ENCODE data around the gene ITGB4.

Gene ITGB4
- 0 to 0.72 (median 0.30) reads per million in 9 experiments for total RNA-seq

GRCh38 chr17:75720656-75721462, at the start of gene ITGB4:
ITGB4 (plus strand) TSS chr17:75721459; CDS start chr17:75724704, 3,245 bp downstream.
- Mint-ChIP-seq H3K36me3 (ENCODE audit: insufficient read depth) (peaks cover 9% of the 10 kb centered on the region), H3K27me3 (peaks cover 0 to 26% of the 10 kb centered on the region in 2 donors), H3K4me1 (ENCODE audit: low read depth in 2 of 2) (peaks cover 6 to 11% of the 10 kb centered on the region in 2 donors), H3K9me3 (no peaks in the 10 kb centered on the region), H3K27ac (no peak within 1 kb of the TSS), H3K4me3 (peak within 1 kb of the TSS; percentile 83 to 86)
- ATAC-seq (replicated peaks) (peak; percentile 92), DNase-seq (peak; percentile 46 to 47 (median 47))

- Mint-ChIP-seq H3K27ac (no peak overlapping the region), H3K36me3 (ENCODE audit: insufficient read depth) (peaks cover 75% of the 10 kb centered on the region), H3K4me3 (no peak overlapping the region), H3K4me1 (ENCODE audit: low read depth in 2 of 2) (peaks cover 11 to 16% of the 10 kb centered on the region in 2 donors), H3K9me3 (no peaks in the 10 kb centered on the region), H3K27me3 (no peaks in the 10 kb centered on the region)
- ATAC-seq (replicated peaks) (no peak), DNase-seq (no peak)
Observed at GRCh38 chr17:75672011-75672410, 49.2 kb upstream of the ITGB4 start.

GRCh38 chr17:75673487-75673886, 47.8 kb upstream of the ITGB4 start:
- peak overlapping the region in 1 of 2 donors; percentile 25 for H3K27ac Mint-ChIP-seq
- H3K4me3 Mint-ChIP-seq = peak overlapping the region in 1 of 2 donors; percentile 13

GRCh38 chr17:75676461-75676860, 44.8 kb upstream of the ITGB4 start:
- Mint-ChIP-seq H3K4me1 (ENCODE audit: low read depth in 2 of 2) (peaks cover 7% of the 10 kb centered on the region in 2 donors), H3K9me3 (no peaks in the 10 kb centered on the region), H3K27ac (peak overlapping the region in 1 of 2 donors; percentile 38), H3K36me3 (ENCODE audit: insufficient read depth) (peaks cover 77% of the 10 kb centered on the region), H3K27me3 (no peaks in the 10 kb centered on the region), H3K4me3 (no peak overlapping the region)
- no peak for DNase-seq
- no peak for ATAC-seq (replicated peaks)

More at GRCh38 chr17:75673487-75673886, 47.8 kb upstream of the ITGB4 start:
- no peak for ATAC-seq (replicated peaks)
- Mint-ChIP-seq H3K27me3 (no peaks in the 10 kb centered on the region), H3K36me3 (ENCODE audit: insufficient read depth) (peaks cover 84% of the 10 kb centered on the region), H3K4me1 (ENCODE audit: low read depth in 2 of 2) (peaks cover 8 to 12% of the 10 kb centered on the region in 2 donors), H3K9me3 (no peaks in the 10 kb centered on the region)
- DNase-seq = no peak

GRCh38 chr17:75679706-75680211, 41.5 kb upstream of the ITGB4 start:
- ATAC-seq (replicated peaks) (no peak), DNase-seq (no peak)
- Mint-ChIP-seq H3K27ac (no peak overlapping the region), H3K9me3 (no peaks in the 10 kb centered on the region), H3K36me3 (ENCODE audit: insufficient read depth) (peaks cover 51% of the 10 kb centered on the region), H3K4me3 (no peak overlapping the region), H3K27me3 (no peaks in the 10 kb centered on the region), H3K4me1 (ENCODE audit: low read depth in 2 of 2) (peaks cover 10 to 17% of the 10 kb centered on the region in 2 donors)

- H3K36me3 Mint-ChIP-seq (ENCODE audit: insufficient read depth) = peaks cover 53% of the 10 kb centered on the region
- H3K4me1 Mint-ChIP-seq (ENCODE audit: low read depth in 2 of 2) = peaks cover 10 to 24% of the 10 kb centered on the region in 2 donors
- no peaks in the 10 kb centered on the region for H3K9me3 Mint-ChIP-seq
- ATAC-seq (replicated peaks) = no peak
- no peaks in the 10 kb centered on the region for H3K27me3 Mint-ChIP-seq
- DNase-seq = no peak
- peak overlapping the region in 1 of 2 donors; percentile 46 for H3K27ac Mint-ChIP-seq
- no peak overlapping the region for H3K4me3 Mint-ChIP-seq
Observed at GRCh38 chr17:75680431-75680830, 40.8 kb upstream of the ITGB4 start.

- Mint-ChIP-seq H3K27ac (peak overlapping the region in 1 of 2 donors; percentile 46), H3K4me1 (ENCODE audit: low read depth in 2 of 2) (peaks cover 16 to 29% of the 10 kb centered on the region in 2 donors), H3K36me3 (ENCODE audit: insufficient read depth) (peaks cover 56% of the 10 kb centered on the region), H3K4me3 (no peak overlapping the region), H3K27me3 (no peaks in the 10 kb centered on the region), H3K9me3 (no peaks in the 10 kb centered on the region)
- ATAC-seq (replicated peaks) (no peak), DNase-seq (no peak)
Observed at GRCh38 chr17:75681289-75681688, 40.0 kb upstream of the ITGB4 start.

- H3K36me3 Mint-ChIP-seq (ENCODE audit: insufficient read depth) = peaks cover 47% of the 10 kb centered on the region
- peaks cover 19 to 38% of the 10 kb centered on the region in 2 donors for H3K4me1 Mint-ChIP-seq (ENCODE audit: low read depth in 2 of 2)
- no peak for DNase-seq
- no peaks in the 10 kb centered on the region for H3K9me3 Mint-ChIP-seq
- no peak for ATAC-seq (replicated peaks)
- H3K4me3 Mint-ChIP-seq = no peak overlapping the region
- H3K27ac Mint-ChIP-seq = no peak overlapping the region
- no peaks in the 10 kb centered on the region for H3K27me3 Mint-ChIP-seq
Observed at GRCh38 chr17:75683583-75683982, 37.7 kb upstream of the ITGB4 start.

GRCh38 chr17:75684249-75684648, 37.0 kb upstream of the ITGB4 start:
- Mint-ChIP-seq H3K27me3 (no peaks in the 10 kb centered on the region), H3K9me3 (no peaks in the 10 kb centered on the region), H3K27ac (no peak overlapping the region), H3K36me3 (ENCODE audit: insufficient read depth) (peaks cover 45% of the 10 kb centered on the region), H3K4me3 (no peak overlapping the region), H3K4me1 (ENCODE audit: low read depth in 2 of 2) (peaks cover 23 to 43% of the 10 kb centered on the region in 2 donors)
- no peak for DNase-seq
- ATAC-seq (replicated peaks) = no peak

- Mint-ChIP-seq H3K36me3 (ENCODE audit: insufficient read depth) (peaks cover 46% of the 10 kb centered on the region), H3K27me3 (no peaks in the 10 kb centered on the region), H3K4me3 (no peak overlapping the region), H3K27ac (no peak overlapping the region), H3K9me3 (no peaks in the 10 kb centered on the region), H3K4me1 (ENCODE audit: low read depth in 2 of 2) (peaks cover 25 to 47% of the 10 kb centered on the region in 2 donors)
- no peak for DNase-seq
- no peak for ATAC-seq (replicated peaks)
Observed at GRCh38 chr17:75684924-75685323, 36.3 kb upstream of the ITGB4 start.

GRCh38 chr17:75685499-75685898, 35.8 kb upstream of the ITGB4 start:
- H3K36me3 Mint-ChIP-seq (ENCODE audit: insufficient read depth) = peaks cover 40% of the 10 kb centered on the region
- no peaks in the 10 kb centered on the region for H3K9me3 Mint-ChIP-seq
- peaks cover 24 to 43% of the 10 kb centered on the region in 2 donors for H3K4me1 Mint-ChIP-seq (ENCODE audit: low read depth in 2 of 2)
- no peaks in the 10 kb centered on the region for H3K27me3 Mint-ChIP-seq
- no peak overlapping the region for H3K27ac Mint-ChIP-seq
- DNase-seq (no peak), ATAC-seq (replicated peaks) (no peak)
- no peak overlapping the region for H3K4me3 Mint-ChIP-seq

GRCh38 chr17:75688209-75688825, 32.9 kb upstream of the ITGB4 start:
- Mint-ChIP-seq H3K27ac (peak overlapping the region in 1 of 2 donors; percentile 7), H3K4me1 (ENCODE audit: low read depth in 2 of 2) (peaks cover 31 to 58% of the 10 kb centered on the region in 2 donors), H3K9me3 (no peaks in the 10 kb centered on the region), H3K36me3 (ENCODE audit: insufficient read depth) (peaks cover 61% of the 10 kb centered on the region), H3K4me3 (peak overlapping the region in 1 of 2 donors; percentile 2), H3K27me3 (no peaks in the 10 kb centered on the region)
- peak; percentile 39 for ATAC-seq (replicated peaks)
- no peak for DNase-seq

- Mint-ChIP-seq H3K27me3 (no peaks in the 10 kb centered on the region), H3K4me3 (peak overlapping the region; percentile 46 to 48), H3K27ac (peak overlapping the region; percentile 7 to 35), H3K4me1 (ENCODE audit: low read depth in 2 of 2) (peaks cover 28 to 51% of the 10 kb centered on the region in 2 donors), H3K36me3 (ENCODE audit: insufficient read depth) (peaks cover 67% of the 10 kb centered on the region), H3K9me3 (no peaks in the 10 kb centered on the region)
- peak in 1 of 3 experiments; percentile 24 for DNase-seq
- peak; percentile 69 for ATAC-seq (replicated peaks)
Observed at GRCh38 chr17:75689441-75689873, 31.8 kb upstream of the ITGB4 start.

Measured in effector memory CD8-positive, alpha-beta T cell (primary cell).